Measurements from ENCODE around the gene YIF1A.

DNA sequence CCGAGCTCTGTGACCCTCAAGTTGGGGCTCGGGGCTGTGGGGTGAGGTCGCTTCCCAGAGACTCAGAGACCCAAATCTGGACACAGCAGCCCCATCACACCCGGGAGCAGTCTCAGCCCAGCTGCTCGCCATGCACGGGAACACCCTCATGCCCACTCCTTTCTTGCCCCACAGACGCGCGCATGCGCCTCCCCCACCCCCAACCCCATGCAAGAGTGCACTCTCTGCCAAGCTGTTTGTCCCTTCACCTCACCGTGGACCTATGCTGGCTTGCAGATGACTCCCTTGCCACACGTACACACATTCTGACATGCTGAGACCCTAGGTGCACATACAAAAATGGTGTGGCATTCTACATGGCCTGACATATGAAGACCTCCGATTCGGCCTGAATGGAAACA, 28.4 kb upstream of the YIF1A start:
- TF ChIP-seq, protein P1, sequence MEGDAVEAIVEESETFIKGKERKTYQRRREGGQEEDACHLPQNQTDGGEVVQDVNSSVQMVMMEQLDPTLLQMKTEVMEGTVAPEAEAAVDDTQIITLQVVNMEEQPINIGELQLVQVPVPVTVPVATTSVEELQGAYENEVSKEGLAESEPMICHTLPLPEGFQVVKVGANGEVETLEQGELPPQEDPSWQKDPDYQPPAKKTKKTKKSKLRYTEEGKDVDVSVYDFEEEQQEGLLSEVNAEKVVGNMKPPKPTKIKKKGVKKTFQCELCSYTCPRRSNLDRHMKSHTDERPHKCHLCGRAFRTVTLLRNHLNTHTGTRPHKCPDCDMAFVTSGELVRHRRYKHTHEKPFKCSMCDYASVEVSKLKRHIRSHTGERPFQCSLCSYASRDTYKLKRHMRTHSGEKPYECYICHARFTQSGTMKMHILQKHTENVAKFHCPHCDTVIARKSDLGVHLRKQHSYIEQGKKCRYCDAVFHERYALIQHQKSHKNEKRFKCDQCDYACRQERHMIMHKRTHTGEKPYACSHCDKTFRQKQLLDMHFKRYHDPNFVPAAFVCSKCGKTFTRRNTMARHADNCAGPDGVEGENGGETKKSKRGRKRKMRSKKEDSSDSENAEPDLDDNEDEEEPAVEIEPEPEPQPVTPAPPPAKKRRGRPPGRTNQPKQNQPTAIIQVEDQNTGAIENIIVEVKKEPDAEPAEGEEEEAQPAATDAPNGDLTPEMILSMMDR (IDR thresholded peaks at IDR 0.05) = no peak
- TF ChIP-seq POLR2A (IDR thresholded peaks at IDR 0.05) = no peak

All from adrenal gland (tissue), 5 donors.